PC-9 (cell line): ENCODE data around the gene PTPRG. TPM values are rescaled to one million over a fixed set of nuclear protein-coding genes. Genes with fewer than 3 reads are reported as not detected.
"Not testable (repeated sequence)": the region's sequence is repeated elsewhere in the genome, so short reads cannot be mapped to it uniquely, and the experiment has no call there.

Experiments
- BruUV-seq: library from RNA; stranded (reverse); fragments of 400-500 nt; replicated peaks from 2 replicates; lab custom pipeline; 2021; lab: Mats Ljungman, UMichigan
- CTCF ChIA-PET: fragments of 300-600 bp; sonication (Branson Sonifier 250); formaldehyde crosslinking; loops from one replicate; lab custom pipeline; 2022; ENCODE audit warnings: antibody characterized with exemption; lab: Charles Lee
- POLR2A ChIA-PET: fragments of 300-600 bp; sonication (Branson Sonifier 250); formaldehyde crosslinking; loops from one replicate; lab custom pipeline; 2022; ENCODE audit warnings: antibody characterized with exemption; ENCODE audit not compliant: unreplicated experiment; lab: Charles Lee
- DNase-seq, 2 experiments: peaks; one replicate each; pipeline versions ENCODE4 v3.0.0 to v3.0.0-alpha.2; 2015 to 2022; ENCODE audit warnings: mixed read lengths in 1 of 2
- H2AFZ ChIP-seq: fragments of 200-600 bp; sonication (generic); 2 replicates; pipeline ENCODE4 v1.8.1; 2017; ENCODE audit warnings: antibody characterized with exemption
- H3F3A ChIP-seq: fragments of 200-600 bp; sonication (generic); 2 replicates; pipeline ENCODE4 v1.8.1; 2017; ENCODE audit warnings: antibody characterized with exemption, mild to moderate bottlenecking, low read depth; ENCODE audit not compliant: insufficient read depth
- H3K27ac ChIP-seq: fragments of 200-600 bp; sonication (generic); 2 replicates; pipeline ENCODE4 v1.6.1; 2016; ENCODE audit warnings: mixed run types
- H3K27me3 ChIP-seq: fragments of 200-600 bp; sonication (generic); 2 replicates; pipeline ENCODE4 v1.6.1; 2016; ENCODE audit warnings: low read depth, mixed run types; ENCODE audit not compliant: insufficient read depth
- H3K36me3 ChIP-seq: fragments of 200-600 bp; sonication (generic); 2 replicates; pipeline ENCODE4 v1.6.1; 2016; ENCODE audit warnings: low read depth, mixed run types
- H3K4me1 ChIP-seq: fragments of 200-600 bp; sonication (generic); replicated peaks from 2 replicates; pipeline ENCODE4 v1.6.1; 2016; ENCODE audit warnings: mixed run types; ENCODE audit not compliant: insufficient read depth
- H3K4me2 ChIP-seq: fragments of 200-600 bp; sonication (generic); 2 replicates; pipeline ENCODE4 v1.6.1; 2017; ENCODE audit warnings: mixed run types
- H3K4me3 ChIP-seq: fragments of 200-600 bp; sonication (generic); 2 replicates; pipeline ENCODE4 v1.6.1; 2016; ENCODE audit warnings: mixed run types
- H3K79me2 ChIP-seq: fragments of 200-600 bp; sonication (generic); 2 replicates; pipeline ENCODE4 v1.6.1; 2017; ENCODE audit warnings: low read depth, mixed run types
- H3K9me2 ChIP-seq: fragments of 200-600 bp; sonication (generic); 2 replicates; pipeline ENCODE4 v1.8.1; 2017; ENCODE audit warnings: mild to moderate bottlenecking; ENCODE audit not compliant: insufficient read depth
- H3K9me3 ChIP-seq: fragments of 200-600 bp; sonication (generic); 2 replicates; pipeline ENCODE4 v1.8.1; 2016; ENCODE audit warnings: low read depth; ENCODE audit not compliant: insufficient read depth
- H4K20me1 ChIP-seq: fragments of 200-600 bp; sonication (generic); 2 replicates; pipeline ENCODE4 v1.8.1; 2017; ENCODE audit not compliant: insufficient read depth
- EZH2 ChIP-seq: fragments of 200-600 bp; sonication (generic); IDR thresholded peaks from 2 replicates; pipeline ENCODE4 v1.8.0; 2017; ENCODE audit warnings: antibody characterized with exemption, low read depth
- intact Hi-C: fragments of 100-400 bp; cut with micrococcal nuclease; formaldehyde crosslinking; loops from one replicate; pipeline ENCODE4 v1.10.0; 2022; ENCODE audit not compliant: unreplicated experiment
- total RNA-seq: library from RNA; stranded (reverse); gene quantifications from 2 replicates; pipeline ENCODE4 v1.2.3, GENCODE V29; 2021
- TF ChIP-seq, protein P1 (sequence below): fragments of 200-600 bp; sonication (generic); conservative IDR thresholded peaks from 2 replicates; pipeline ENCODE4 v1.6.1; 2017; ENCODE audit warnings: mixed run types, antibody characterized with exemption, mild to moderate bottlenecking, moderate library complexity

PTPRG gene
- total RNA-seq, 1 experiment from 2014 or later = 32.9 TPM

DNA sequence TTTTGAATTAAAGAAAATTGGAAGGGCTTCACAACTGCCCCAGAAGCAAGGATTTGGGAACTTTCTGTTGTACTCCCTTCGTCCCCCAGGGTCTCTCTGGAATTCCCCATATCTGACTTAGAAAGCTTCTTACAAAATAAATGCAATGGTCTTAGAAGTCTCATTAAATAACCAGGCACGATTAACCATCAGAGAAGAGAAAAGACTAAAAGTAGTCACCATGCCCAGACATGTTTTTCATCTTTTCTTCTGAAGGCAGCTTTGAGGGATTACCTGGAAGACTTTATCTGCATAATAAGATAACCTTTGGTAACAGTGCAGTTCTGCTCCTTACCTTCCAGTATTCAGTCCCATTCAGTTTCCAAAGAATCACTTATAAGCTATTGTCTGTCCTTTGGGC is 135.9 kb downstream of the PTPRG start:
- no TSS peak for BruUV-seq
- Histone ChIP-seq H4K20me1 (no peaks in the 10 kb centered on the region; the same call in none of the 2 replicates), H3K36me3 (no peaks in the 10 kb centered on the region), H3K9me3 (no peaks in the 10 kb centered on the region), H3K9me2 (no peaks in the 10 kb centered on the region), H3K4me2 (no peak overlapping the region), H3K4me1 (0 out of 2 replicates have a peak, but pooled peaks cover 3% of the 10 kb centered on the region), H3K79me2 (no peaks in the 10 kb centered on the region), H3K4me3 (no peak overlapping the region), H3K27me3 (no peaks in the 10 kb centered on the region), H3K27ac (no peak overlapping the region), H3F3A (no peaks in the 10 kb centered on the region), H2AFZ (no peak overlapping the region)
- DNase-seq = no peak
- ChIA-PET POLR2A (no interaction called here), CTCF (no interaction called here)
- TF ChIP-seq, protein P1, sequence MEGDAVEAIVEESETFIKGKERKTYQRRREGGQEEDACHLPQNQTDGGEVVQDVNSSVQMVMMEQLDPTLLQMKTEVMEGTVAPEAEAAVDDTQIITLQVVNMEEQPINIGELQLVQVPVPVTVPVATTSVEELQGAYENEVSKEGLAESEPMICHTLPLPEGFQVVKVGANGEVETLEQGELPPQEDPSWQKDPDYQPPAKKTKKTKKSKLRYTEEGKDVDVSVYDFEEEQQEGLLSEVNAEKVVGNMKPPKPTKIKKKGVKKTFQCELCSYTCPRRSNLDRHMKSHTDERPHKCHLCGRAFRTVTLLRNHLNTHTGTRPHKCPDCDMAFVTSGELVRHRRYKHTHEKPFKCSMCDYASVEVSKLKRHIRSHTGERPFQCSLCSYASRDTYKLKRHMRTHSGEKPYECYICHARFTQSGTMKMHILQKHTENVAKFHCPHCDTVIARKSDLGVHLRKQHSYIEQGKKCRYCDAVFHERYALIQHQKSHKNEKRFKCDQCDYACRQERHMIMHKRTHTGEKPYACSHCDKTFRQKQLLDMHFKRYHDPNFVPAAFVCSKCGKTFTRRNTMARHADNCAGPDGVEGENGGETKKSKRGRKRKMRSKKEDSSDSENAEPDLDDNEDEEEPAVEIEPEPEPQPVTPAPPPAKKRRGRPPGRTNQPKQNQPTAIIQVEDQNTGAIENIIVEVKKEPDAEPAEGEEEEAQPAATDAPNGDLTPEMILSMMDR = no peak
- no peak for TF ChIP-seq EZH2
- intact Hi-C loops = no loop called here

DNA sequence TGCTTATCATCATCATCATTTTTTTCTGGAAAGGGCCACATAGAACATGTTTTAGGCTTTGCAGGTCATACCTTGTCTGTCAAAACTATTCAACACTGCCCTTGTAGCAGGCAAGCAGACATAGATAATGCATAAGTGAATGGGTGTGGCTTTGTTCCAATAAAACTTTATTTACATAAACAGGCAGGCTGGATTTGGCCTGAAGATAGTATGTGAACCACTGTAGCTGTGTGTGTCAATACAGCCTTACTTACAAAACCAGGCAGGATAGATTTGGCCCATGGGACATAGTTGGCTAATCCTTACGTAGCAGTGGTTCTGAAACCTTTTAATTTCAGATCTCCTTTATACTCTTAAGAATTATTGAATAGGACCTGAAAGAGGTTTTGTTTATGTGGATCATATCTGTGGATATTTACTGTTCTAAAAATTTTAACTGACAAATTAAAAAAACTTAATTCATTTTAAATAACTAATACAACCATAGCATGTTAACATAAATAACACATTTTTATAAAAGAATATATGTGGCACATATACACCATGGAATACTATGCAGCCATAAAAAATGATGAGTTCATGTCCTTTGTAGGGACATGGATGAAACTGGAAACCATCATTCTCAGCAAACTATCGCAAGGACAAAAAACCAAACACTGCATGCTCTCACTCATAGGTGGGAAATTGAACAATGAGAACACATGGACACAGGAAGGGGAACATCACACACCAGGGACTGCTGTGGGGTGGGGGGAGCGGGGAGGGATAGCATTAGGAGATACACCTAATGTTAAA is 137.1 kb downstream of the PTPRG start:
- H4K20me1 ChIP-seq, intact Hi-C loops, POLR2A ChIA-PET, H3K4me3 ChIP-seq, H3K4me2 ChIP-seq, H3K79me2 ChIP-seq, H2AFZ ChIP-seq, H3F3A ChIP-seq, H3K4me1 ChIP-seq, BruUV-seq, H3K9me3 ChIP-seq, H3K27ac ChIP-seq, DNase-seq, H3K27me3 ChIP-seq, CTCF ChIA-PET, H3K36me3 ChIP-seq, H3K9me2 ChIP-seq: not testable (repeated sequence)

DNA sequence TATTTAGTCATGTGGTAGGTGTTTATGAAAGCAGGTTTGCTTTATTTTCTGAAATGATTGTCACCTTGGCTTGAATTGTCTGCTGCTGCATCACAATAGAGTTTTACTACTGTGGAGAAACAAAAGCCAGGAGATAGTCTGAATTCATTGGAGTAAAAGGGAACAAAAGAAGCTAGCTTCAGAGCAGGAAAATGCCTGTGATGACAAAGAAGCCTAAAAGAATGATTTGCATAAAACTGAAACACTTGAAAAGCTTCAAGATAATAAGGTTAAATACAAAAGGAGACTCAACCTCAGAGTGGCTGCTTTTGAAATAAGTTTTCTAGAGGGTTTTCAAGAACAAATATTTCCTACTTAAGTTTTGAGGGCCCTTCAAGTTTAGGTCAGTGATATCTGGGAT is 138.3 kb downstream of the PTPRG start:
- Histone ChIP-seq H3K27me3 (no peaks in the 10 kb centered on the region), H3K4me2 (no peak overlapping the region), H3F3A (no peaks in the 10 kb centered on the region), H3K9me3 (no peaks in the 10 kb centered on the region), H3K27ac (no peak overlapping the region), H3K4me1 (0 out of 2 replicates have a peak, but pooled peaks cover 7% of the 10 kb centered on the region), H3K79me2 (no peaks in the 10 kb centered on the region), H3K4me3 (no peak overlapping the region), H3K9me2 (no peaks in the 10 kb centered on the region), H4K20me1 (no peaks in the 10 kb centered on the region; the same call in none of the 2 replicates), H3K36me3 (no peaks in the 10 kb centered on the region), H2AFZ (no peak overlapping the region)
- ChIA-PET CTCF (no interaction called here), POLR2A (no interaction called here)
- DNase-seq = no peak
- BruUV-seq = no TSS peak
- intact Hi-C loops = no loop called here
- no peak for TF ChIP-seq EZH2
- TF ChIP-seq, protein P1 = no peak
